ENCODE measurements around the gene CYBC1.

The CYBC1 gene

DNA sequence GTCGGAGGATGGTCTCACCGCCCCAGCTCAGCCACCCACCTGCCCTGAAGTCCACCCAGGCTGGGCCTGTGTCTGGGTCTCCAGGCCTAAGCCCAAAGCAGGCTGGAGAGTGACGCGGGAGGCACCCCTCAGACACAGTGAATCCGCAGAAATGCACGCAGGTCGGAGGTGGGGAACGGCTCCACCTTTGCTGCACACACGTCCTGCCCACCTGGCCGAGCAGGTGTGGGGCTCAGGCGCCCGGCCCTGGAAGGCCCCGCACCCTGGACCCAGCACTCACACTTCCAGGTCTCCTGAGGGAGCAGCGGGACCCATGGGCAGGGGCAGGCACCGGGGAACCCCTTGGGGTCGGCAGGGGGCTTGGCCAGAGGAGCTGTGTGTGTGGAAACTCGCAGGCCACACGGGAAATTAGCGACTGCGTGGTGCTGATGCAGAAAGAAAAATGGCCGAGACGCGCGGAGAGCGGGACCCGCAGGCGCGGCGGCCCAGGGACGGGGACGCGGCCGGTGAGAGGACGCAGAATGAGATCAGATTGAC is 10.7 kb downstream of the CYBC1 start:
- H3K4me3 ChIP-seq (ENCODE audit: low read depth, low read length): no peak overlapping the region
- H3K27ac ChIP-seq (ENCODE audit: extremely low read depth, low read depth, low read length): no peak overlapping the region
- ChIA-PET CTCF (interaction anchor here (2.0 kb wide), 1 partner anchor 15 kb away, joined by 8 read pairs; no protein-coding TSS in a partner anchor), POLR2A (no interaction called here)
- TF ChIP-seq ZNF157 (tag by site-specific recombination; IDR thresholded peaks at IDR 0.05): no peak
- TF ChIP-seq ZNF548 (tag by site-specific recombination; IDR thresholded peaks at IDR 0.05): no peak
- TF ChIP-seq ZNF76 (tag by site-specific recombination; IDR thresholded peaks at IDR 0.05; ENCODE audit: borderline replicate concordance, low read depth): no peak
- TF ChIP-seq ZNF404 (tag by site-specific recombination; IDR thresholded peaks at IDR 0.05): no peak
- TF ChIP-seq, protein P1, sequence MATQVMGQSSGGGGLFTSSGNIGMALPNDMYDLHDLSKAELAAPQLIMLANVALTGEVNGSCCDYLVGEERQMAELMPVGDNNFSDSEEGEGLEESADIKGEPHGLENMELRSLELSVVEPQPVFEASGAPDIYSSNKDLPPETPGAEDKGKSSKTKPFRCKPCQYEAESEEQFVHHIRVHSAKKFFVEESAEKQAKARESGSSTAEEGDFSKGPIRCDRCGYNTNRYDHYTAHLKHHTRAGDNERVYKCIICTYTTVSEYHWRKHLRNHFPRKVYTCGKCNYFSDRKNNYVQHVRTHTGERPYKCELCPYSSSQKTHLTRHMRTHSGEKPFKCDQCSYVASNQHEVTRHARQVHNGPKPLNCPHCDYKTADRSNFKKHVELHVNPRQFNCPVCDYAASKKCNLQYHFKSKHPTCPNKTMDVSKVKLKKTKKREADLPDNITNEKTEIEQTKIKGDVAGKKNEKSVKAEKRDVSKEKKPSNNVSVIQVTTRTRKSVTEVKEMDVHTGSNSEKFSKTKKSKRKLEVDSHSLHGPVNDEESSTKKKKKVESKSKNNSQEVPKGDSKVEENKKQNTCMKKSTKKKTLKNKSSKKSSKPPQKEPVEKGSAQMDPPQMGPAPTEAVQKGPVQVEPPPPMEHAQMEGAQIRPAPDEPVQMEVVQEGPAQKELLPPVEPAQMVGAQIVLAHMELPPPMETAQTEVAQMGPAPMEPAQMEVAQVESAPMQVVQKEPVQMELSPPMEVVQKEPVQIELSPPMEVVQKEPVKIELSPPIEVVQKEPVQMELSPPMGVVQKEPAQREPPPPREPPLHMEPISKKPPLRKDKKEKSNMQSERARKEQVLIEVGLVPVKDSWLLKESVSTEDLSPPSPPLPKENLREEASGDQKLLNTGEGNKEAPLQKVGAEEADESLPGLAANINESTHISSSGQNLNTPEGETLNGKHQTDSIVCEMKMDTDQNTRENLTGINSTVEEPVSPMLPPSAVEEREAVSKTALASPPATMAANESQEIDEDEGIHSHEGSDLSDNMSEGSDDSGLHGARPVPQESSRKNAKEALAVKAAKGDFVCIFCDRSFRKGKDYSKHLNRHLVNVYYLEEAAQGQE (tag by site-specific recombination; IDR thresholded peaks at IDR 0.05): no peak
- TF ChIP-seq, protein P2, sequence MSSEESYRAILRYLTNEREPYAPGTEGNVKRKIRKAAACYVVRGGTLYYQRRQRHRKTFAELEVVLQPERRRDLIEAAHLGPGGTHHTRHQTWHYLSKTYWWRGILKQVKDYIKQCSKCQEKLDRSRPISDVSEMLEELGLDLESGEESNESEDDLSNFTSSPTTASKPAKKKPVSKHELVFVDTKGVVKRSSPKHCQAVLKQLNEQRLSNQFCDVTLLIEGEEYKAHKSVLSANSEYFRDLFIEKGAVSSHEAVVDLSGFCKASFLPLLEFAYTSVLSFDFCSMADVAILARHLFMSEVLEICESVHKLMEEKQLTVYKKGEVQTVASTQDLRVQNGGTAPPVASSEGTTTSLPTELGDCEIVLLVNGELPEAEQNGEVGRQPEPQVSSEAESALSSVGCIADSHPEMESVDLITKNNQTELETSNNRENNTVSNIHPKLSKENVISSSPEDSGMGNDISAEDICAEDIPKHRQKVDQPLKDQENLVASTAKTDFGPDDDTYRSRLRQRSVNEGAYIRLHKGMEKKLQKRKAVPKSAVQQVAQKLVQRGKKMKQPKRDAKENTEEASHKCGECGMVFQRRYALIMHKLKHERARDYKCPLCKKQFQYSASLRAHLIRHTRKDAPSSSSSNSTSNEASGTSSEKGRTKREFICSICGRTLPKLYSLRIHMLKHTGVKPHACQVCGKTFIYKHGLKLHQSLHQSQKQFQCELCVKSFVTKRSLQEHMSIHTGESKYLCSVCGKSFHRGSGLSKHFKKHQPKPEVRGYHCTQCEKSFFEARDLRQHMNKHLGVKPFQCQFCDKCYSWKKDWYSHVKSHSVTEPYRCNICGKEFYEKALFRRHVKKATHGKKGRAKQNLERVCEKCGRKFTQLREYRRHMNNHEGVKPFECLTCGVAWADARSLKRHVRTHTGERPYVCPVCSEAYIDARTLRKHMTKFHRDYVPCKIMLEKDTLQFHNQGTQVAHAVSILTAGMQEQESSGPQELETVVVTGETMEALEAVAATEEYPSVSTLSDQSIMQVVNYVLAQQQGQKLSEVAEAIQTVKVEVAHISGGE (tag by site-specific recombination; conservative IDR thresholded peaks at IDR 0.05; ENCODE audit: low read depth): no peak
- no peak for TF ChIP-seq ZNF530 (tag by site-specific recombination; IDR thresholded peaks at IDR 0.05; ENCODE audit: low read depth)
- no peak for TF ChIP-seq TSHZ1 (tag by site-specific recombination; IDR thresholded peaks at IDR 0.05; ENCODE audit: borderline replicate concordance)
- no peak for TF ChIP-seq ZNF248 (tag by site-specific recombination; IDR thresholded peaks at IDR 0.05)
- TF ChIP-seq ELK4 (IDR thresholded peaks at IDR 0.05; ENCODE audit: borderline replicate concordance, low read depth, low read length): no peak
- TF ChIP-seq HOXC10 (CRISPR knock-in tag; IDR thresholded peaks at IDR 0.05): no peak
- TF ChIP-seq, protein P3, sequence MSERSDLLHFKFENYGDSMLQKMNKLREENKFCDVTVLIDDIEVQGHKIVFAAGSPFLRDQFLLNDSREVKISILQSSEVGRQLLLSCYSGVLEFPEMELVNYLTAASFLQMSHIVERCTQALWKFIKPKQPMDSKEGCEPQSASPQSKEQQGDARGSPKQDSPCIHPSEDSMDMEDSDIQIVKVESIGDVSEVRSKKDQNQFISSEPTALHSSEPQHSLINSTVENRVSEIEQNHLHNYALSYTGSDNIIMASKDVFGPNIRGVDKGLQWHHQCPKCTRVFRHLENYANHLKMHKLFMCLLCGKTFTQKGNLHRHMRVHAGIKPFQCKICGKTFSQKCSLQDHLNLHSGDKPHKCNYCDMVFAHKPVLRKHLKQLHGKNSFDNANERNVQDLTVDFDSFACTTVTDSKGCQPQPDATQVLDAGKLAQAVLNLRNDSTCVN (tag by site-specific recombination; optimal IDR thresholded peaks at IDR 0.05): no peak
- TF ChIP-seq, protein P4, sequence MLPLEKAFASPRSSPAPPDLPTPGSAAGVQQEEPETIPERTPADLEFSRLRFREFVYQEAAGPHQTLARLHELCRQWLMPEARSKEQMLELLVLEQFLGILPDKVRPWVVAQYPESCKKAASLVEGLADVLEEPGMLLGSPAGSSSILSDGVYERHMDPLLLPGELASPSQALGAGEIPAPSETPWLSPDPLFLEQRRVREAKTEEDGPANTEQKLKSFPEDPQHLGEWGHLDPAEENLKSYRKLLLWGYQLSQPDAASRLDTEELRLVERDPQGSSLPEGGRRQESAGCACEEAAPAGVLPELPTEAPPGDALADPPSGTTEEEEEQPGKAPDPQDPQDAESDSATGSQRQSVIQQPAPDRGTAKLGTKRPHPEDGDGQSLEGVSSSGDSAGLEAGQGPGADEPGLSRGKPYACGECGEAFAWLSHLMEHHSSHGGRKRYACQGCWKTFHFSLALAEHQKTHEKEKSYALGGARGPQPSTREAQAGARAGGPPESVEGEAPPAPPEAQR (tag by site-specific recombination; IDR thresholded peaks at IDR 0.05): no peak
- no peak for TF ChIP-seq ZFHX2 (tag by site-specific recombination; conservative IDR thresholded peaks at IDR 0.05)
- peaks cover 0 to 58% of the 10 kb centered on the region in 2 experiments; a peak in 1 of 3 replicates for H3K36me3 ChIP-seq (ENCODE audit: control insufficient read depth in 2 of 2, insufficient read depth in 1 of 2, low read length in 2 of 2)
- no peaks in the 10 kb centered on the region for H3K4me1 ChIP-seq (ENCODE audit: control insufficient read depth, insufficient read depth, low read length)
- H3K9me3 ChIP-seq (ENCODE audit: control insufficient read depth, insufficient read depth, low read depth, low read length): no peaks in the 10 kb centered on the region
